HepG2 (cell line): ENCODE measurements around the gene GNAI2. TPM values are rescaled to one million over a fixed set of nuclear protein-coding genes. Genes with fewer than 3 reads are reported as not detected.

Experiments
- ATF3 ChIP-seq: sonication (generic); formaldehyde crosslinking; IDR thresholded peaks from 2 replicates; pipeline ENCODE4 v1.4.0; 2020; ENCODE audit warnings: missing genetic modification reagents
- EP300 ChIP-seq, 3 experiments: sonication (generic) in 1 of 3; formaldehyde crosslinking in 1 of 3; IDR thresholded peaks; 2 replicates each; pipeline versions ENCODE4 v1.5.1 to v1.6.1; 2011 to 2020; ENCODE audit warnings: low read depth in 2 of 3, low read length in 2 of 3, borderline replicate concordance in 1 of 3, improper control_type of control experiment in 1 of 3, mild to moderate bottlenecking in 1 of 3, missing genetic modification reagents in 1 of 3, moderate library complexity in 1 of 3
- FOXO4 ChIP-seq: sonication (generic); formaldehyde crosslinking; conservative IDR thresholded peaks from 2 replicates; pipeline ENCODE4 v1.8.1; 2023; ENCODE audit warnings: missing genetic modification reagents
- IRF2 ChIP-seq: IDR thresholded peaks from 2 replicates; pipeline ENCODE4 v1.6.1; 2018; ENCODE audit warnings: missing genetic modification reagents, missing compliant biosample characterization
- KDM3A ChIP-seq: IDR thresholded peaks from 2 replicates; pipeline ENCODE4 v1.6.1; 2018; ENCODE audit warnings: low read depth, missing compliant biosample characterization
- KLF11 ChIP-seq: IDR thresholded peaks from 2 replicates; pipeline ENCODE4 v1.6.1; 2016; ENCODE audit warnings: missing compliant biosample characterization
- MLX ChIP-seq: IDR thresholded peaks from 2 replicates; pipeline ENCODE4 v1.6.1; 2016
- NCOA5 ChIP-seq: sonication (generic); formaldehyde crosslinking; IDR thresholded peaks from 2 replicates; pipeline ENCODE4 v1.4.0; 2020; ENCODE audit warnings: missing genetic modification reagents
- NFE2L1 ChIP-seq: sonication (generic); formaldehyde crosslinking; IDR thresholded peaks from 2 replicates; pipeline ENCODE4 v1.4.0; 2020; ENCODE audit warnings: missing genetic modification reagents, mild to moderate bottlenecking, borderline replicate concordance
- TEAD2 ChIP-seq: sonication (generic); formaldehyde crosslinking; IDR thresholded peaks from 2 replicates; pipeline ENCODE4 v1.9.0; 2021; ENCODE audit warnings: missing genetic modification reagents
- THRA ChIP-seq: sonication (generic); formaldehyde crosslinking; IDR thresholded peaks from 2 replicates; pipeline ENCODE4 v1.4.0; 2020; ENCODE audit warnings: missing genetic modification reagents, borderline replicate concordance
- TRAFD1 ChIP-seq: sonication (generic); formaldehyde crosslinking; IDR thresholded peaks from 2 replicates; pipeline ENCODE4 v1.5.1; 2020; ENCODE audit warnings: missing genetic modification reagents, mild to moderate bottlenecking, borderline replicate concordance
- ZBTB7A ChIP-seq: sonication (generic); formaldehyde crosslinking; IDR thresholded peaks from 2 replicates; pipeline ENCODE4 v1.8.0; 2022; ENCODE audit warnings: mild to moderate bottlenecking, missing genetic modification reagents
- ZFY ChIP-seq: sonication (generic); formaldehyde crosslinking; IDR thresholded peaks from 2 replicates; pipeline ENCODE4 v1.4.0; 2020; ENCODE audit warnings: missing genetic modification reagents
- ZNF30 ChIP-seq: sonication (generic); formaldehyde crosslinking; IDR thresholded peaks from 2 replicates; pipeline ENCODE4 v1.5.0; 2020; ENCODE audit warnings: mild to moderate bottlenecking, missing genetic modification reagents
- ZNF496 ChIP-seq: sonication (generic); formaldehyde crosslinking; IDR thresholded peaks from 2 replicates; pipeline ENCODE4 v1.8.1; 2023; ENCODE audit warnings: mild to moderate bottlenecking, moderate library complexity, missing genetic modification reagents; ENCODE audit not compliant: insufficient replicate concordance
- ZNF543 ChIP-seq: sonication (generic); formaldehyde crosslinking; IDR thresholded peaks from 2 replicates; pipeline ENCODE4 v1.4.0; 2020; ENCODE audit warnings: mild to moderate bottlenecking, missing genetic modification reagents
- ZNF703 ChIP-seq: sonication (generic); formaldehyde crosslinking; IDR thresholded peaks from 2 replicates; pipeline ENCODE4 v1.5.1; 2020; ENCODE audit warnings: missing genetic modification reagents, mild to moderate bottlenecking, moderate library complexity, borderline replicate concordance
- ZNF704 ChIP-seq: sonication (generic); formaldehyde crosslinking; IDR thresholded peaks from 2 replicates; pipeline ENCODE4 v1.8.1; 2023; ENCODE audit warnings: mild to moderate bottlenecking, inconsistent platforms, moderate library complexity, missing genetic modification reagents, borderline replicate concordance
- ZNF788 ChIP-seq: sonication (generic); formaldehyde crosslinking; IDR thresholded peaks from 2 replicates; pipeline ENCODE4 v1.5.0; 2020; ENCODE audit warnings: mild to moderate bottlenecking, missing genetic modification reagents, borderline replicate concordance
- ZNF841 ChIP-seq: sonication (generic); formaldehyde crosslinking; IDR thresholded peaks from 2 replicates; pipeline ENCODE4 v1.8.1; 2023; ENCODE audit warnings: missing genetic modification reagents, borderline replicate concordance
- polyA plus RNA-seq, 8 experiments: library from polyadenylated mRNA; depleted of rRNA in 3 of 8; stranded (reverse) in 7 of 8; unstranded in 1 of 8; fragments of >200 nt; fragmentation: Illumina TruSeq in 4 of 8; extraction: Trizol in 4 of 8; gene quantifications; 2 replicates each; pipeline versions ENCODE4 v1.2.1 to v1.2.3, GENCODE V29; 2011 to 2016; ENCODE audit warnings: low read depth in 4 of 8, missing spikeins in 1 of 8, mixed read lengths in 1 of 8; ENCODE audit not compliant: insufficient read depth in 1 of 8
- total RNA-seq, 5 experiments: library from RNA; depleted of rRNA; stranded (reverse); fragments of >200 nt; fragmentation: Illumina TruSeq; extraction: Trizol; gene quantifications; 2 replicates each; pipeline ENCODE4 v1.2.3, GENCODE V29; 2016; ENCODE audit warnings: low read depth in 1 of 5

GNAI2 gene
- total and polyA plus RNA-seq, 2 of the 13 experiments (the other 11 are each of a cell fraction or from before 2014, with no cell fraction given) = 51.1 to 66.2 TPM

- peak; percentile 75; the same call in 1 of the 2 replicates for TF ChIP-seq FOXO4 (CRISPR knock-in tag)
- peak; percentile 93; the same call in 1 of the 2 replicates for TF ChIP-seq ZNF543
- peak; percentile 94; the same call in 1 of the 2 replicates for TF ChIP-seq ZNF703 (CRISPR knock-in tag)
- no peak for TF ChIP-seq TEAD2 (CRISPR knock-in tag)
- peak; percentile 15; the same call in 1 of the 2 replicates for TF ChIP-seq TRAFD1 (CRISPR knock-in tag)
- peak; percentile 80 for TF ChIP-seq ZFY (CRISPR knock-in tag)
- TF ChIP-seq ATF3 (CRISPR knock-in tag) = peak; percentile 61; the same call in 1 of the 2 replicates
- TF ChIP-seq NFE2L1 (CRISPR knock-in tag) = peak; percentile 97
- TF ChIP-seq ZNF841 (CRISPR knock-in tag) = no peak
- TF ChIP-seq KDM3A (CRISPR knock-in tag) = 0 out of 2 replicates have a peak, but pooled peaks have one; percentile 58
- TF ChIP-seq NCOA5 (CRISPR knock-in tag) = no peak
- TF ChIP-seq ZNF30 (CRISPR knock-in tag) = peak; percentile 61; the same call in 1 of the 2 replicates
- TF ChIP-seq KLF11 = no peak
- peak; percentile 69 to 89 for TF ChIP-seq EP300 (IDR thresholded peaks at IDR 0.05; ENCODE audit: low read depth in 2 of 2, low read length in 2 of 2)
- peak; percentile 87 for TF ChIP-seq EP300 (CRISPR knock-in tag; IDR thresholded peaks at IDR 0.05; ENCODE audit: borderline replicate concordance)
- peak; percentile 76; the same call in 1 of the 2 replicates for TF ChIP-seq ZNF788 (CRISPR knock-in tag)
- TF ChIP-seq MLX (CRISPR knock-in tag) = peak; percentile 13
- TF ChIP-seq THRA = peak; percentile 83
- no peak; the same call in 1 of the 2 replicates for TF ChIP-seq ZNF704 (CRISPR knock-in tag)
- TF ChIP-seq ZNF496 = no peak
- TF ChIP-seq IRF2 (CRISPR knock-in tag) = peak; percentile 82; the same call in 1 of the 2 replicates
- TF ChIP-seq ZBTB7A (CRISPR knock-in tag) = peak; percentile 99
Observed at GRCh38 chr3:50195501-50196252, 40.3 kb upstream of the GNAI2 start (continued).
